Endothelial cell of umbilical vein (primary cell): ENCODE results near the gene IL22RA1. TPM values are rescaled to one million over a fixed set of nuclear protein-coding genes. Genes with fewer than 3 reads are reported as not detected.

ENCODE experiments used
- BruUV-seq: library from RNA; stranded (reverse); fragments of 400-500 nt; replicated peaks from 2 replicates; lab custom pipeline; 2021; lab: Mats Ljungman, UMichigan
- CTCF ChIA-PET: fragments of 300-600, 350-600 bp; sonication (Branson Sonifier 250); formaldehyde crosslinking; loops from one replicate; lab custom pipeline; 2021; ENCODE audit warnings: antibody characterized with exemption, inconsistent platforms; lab: Charles Lee
- POLR2A ChIA-PET: fragments of 300-600, 350-600 bp; sonication (Branson Sonifier 250); formaldehyde crosslinking; loops from one replicate; lab custom pipeline; 2021; ENCODE audit warnings: antibody characterized with exemption, inconsistent platforms; lab: Charles Lee
- DNase-seq: peaks from one replicate; pipeline ENCODE4 v3.0.0-alpha.2; 2011; ENCODE audit warnings: low read depth, low spot score
- FAIRE-seq: peaks from 2 replicates; lab custom pipeline; 2011; peaks lifted over from hg19 to GRCh38; lab: Jason Lieb, UNC
- H2AFZ ChIP-seq: 2 replicates; pipeline ENCODE4 v1.6.0; 2012; ENCODE audit warnings: low read depth, low read length, control low read depth, inconsistent platforms
- H3K27ac ChIP-seq: 2 replicates; pipeline ENCODE4 v1.5.1; 2011; ENCODE audit warnings: low read depth, mild to moderate bottlenecking, control low read depth, low read length, moderate library complexity; ENCODE audit not compliant: insufficient read depth
- H3K27me3 ChIP-seq, 2 experiments: 2 replicates each; pipeline versions ENCODE4 v1.6.0 to v1.6.1; 2011; ENCODE audit warnings: low read length in 2 of 2, mixed read lengths in 1 of 2; ENCODE audit not compliant: control insufficient read depth in 2 of 2, insufficient read depth in 2 of 2
- H3K36me3 ChIP-seq, 2 experiments: 2 replicates in 1 of 2; 3 replicates in 1 of 2; pipeline ENCODE4 v1.5.1; 2011; ENCODE audit warnings: low read length in 2 of 2, mild to moderate bottlenecking in 1 of 2, moderate library complexity in 1 of 2; ENCODE audit not compliant: control insufficient read depth in 2 of 2, insufficient read depth in 2 of 2; ENCODE audit errors: extremely low read depth in 1 of 2
- H3K4me1 ChIP-seq: 3 replicates; pipeline ENCODE4 v1.5.1; 2011; ENCODE audit warnings: mild to moderate bottlenecking, low read length; ENCODE audit not compliant: control insufficient read depth, insufficient read depth; ENCODE audit errors: extremely low read depth
- H3K4me2 ChIP-seq: 2 replicates; pipeline ENCODE4 v1.6.1; 2011; ENCODE audit warnings: low read length, control low read depth, mixed read lengths; ENCODE audit not compliant: insufficient read depth
- H3K4me3 ChIP-seq, 3 experiments: fragments of 200-600 bp in 1 of 3; sonication (generic), shearing (Covaris generic) in 1 of 3; replicated peaks in 1 of 3; 2 replicates each; pipeline ENCODE4 v1.5.1; 2011 to 2016; ENCODE audit warnings: control low read depth in 3 of 3, low read length in 3 of 3, mild to moderate bottlenecking in 2 of 3, inconsistent platforms in 1 of 3, low read depth in 1 of 3, moderate library complexity in 1 of 3; ENCODE audit not compliant: insufficient read depth in 1 of 3
- H3K79me2 ChIP-seq: 2 replicates; pipeline ENCODE4 v1.6.0; 2012; ENCODE audit warnings: low read length, inconsistent platforms; ENCODE audit not compliant: control insufficient read depth, insufficient read depth
- H3K9ac ChIP-seq: replicated peaks from 2 replicates; pipeline ENCODE3; 2011; ENCODE audit warnings: low read length, control low read depth; ENCODE audit not compliant: insufficient read depth; ENCODE audit errors: extremely low read depth
- H3K9me1 ChIP-seq: replicated peaks from 3 replicates; pipeline ENCODE4 v1.6.0; 2011; ENCODE audit warnings: mild to moderate bottlenecking, low read length; ENCODE audit not compliant: control insufficient read depth, insufficient read depth; ENCODE audit errors: extremely low read depth
- H3K9me3 ChIP-seq: replicated peaks from 2 replicates; pipeline ENCODE4 v1.5.1; 2012; ENCODE audit warnings: low read length, inconsistent platforms; ENCODE audit not compliant: control insufficient read depth, insufficient read depth
- H4K20me1 ChIP-seq: replicated peaks from 2 replicates; pipeline ENCODE3; 2011; ENCODE audit warnings: mild to moderate bottlenecking, low read length; ENCODE audit not compliant: control insufficient read depth, insufficient read depth; ENCODE audit errors: extremely low read depth
- EZH2 ChIP-seq: IDR thresholded peaks from 2 replicates; pipeline ENCODE4 v1.6.1; 2012; ENCODE audit warnings: borderline replicate concordance, low read depth, mild to moderate bottlenecking, moderate library complexity, low read length, inconsistent platforms; ENCODE audit not compliant: severe bottlenecking
- FOS ChIP-seq: IDR thresholded peaks from 2 replicates; pipeline ENCODE4 v1.6.1; 2011; ENCODE audit warnings: mild to moderate bottlenecking, low read length, moderate library complexity, borderline replicate concordance; ENCODE audit not compliant: insufficient read depth
- GATA2 ChIP-seq: IDR thresholded peaks from 2 replicates; pipeline ENCODE4 v1.7.0; 2011; ENCODE audit warnings: low read depth, mild to moderate bottlenecking, moderate library complexity, mixed read lengths, low read length; ENCODE audit not compliant: insufficient read length, insufficient read depth
- JUN ChIP-seq: IDR thresholded peaks from 2 replicates; pipeline ENCODE4 v1.6.1; 2011; ENCODE audit warnings: borderline replicate concordance, low read depth; ENCODE audit not compliant: insufficient read length, insufficient read depth
- POLR2A ChIP-seq: IDR thresholded peaks from 2 replicates; pipeline ENCODE4 v1.6.1; 2012; ENCODE audit warnings: low read depth, mild to moderate bottlenecking, control low read depth, low read length
- POLR2AphosphoS5 ChIP-seq: IDR thresholded peaks from 2 replicates; pipeline ENCODE4 v1.6.1; 2012; ENCODE audit warnings: low read depth, mild to moderate bottlenecking, control low read depth, low read length, moderate library complexity; ENCODE audit not compliant: insufficient read depth
- dilution Hi-C: fragments of 300-500 bp; cut with MboI; formaldehyde crosslinking; loops from one replicate; pipeline ENCODE4 v1.15.0; 2019; ENCODE audit warnings: low sequenced_read_pairs; ENCODE audit not compliant: extremely low pct_ligation_motif_present
- intact Hi-C: fragments of 100-400 bp; cut with micrococcal nuclease; formaldehyde crosslinking; loops from one replicate; pipeline ENCODE4 v1.10.0; 2022
- polyA plus RNA-seq, 4 experiments: library from polyadenylated mRNA; depleted of rRNA in 3 of 4; stranded (reverse) in 3 of 4; unstranded in 1 of 4; fragments of >200 nt; gene quantifications; 2 replicates each; pipeline versions ENCODE4 v1.2.1 to v1.2.3, GENCODE V29; 2011 to 2012; ENCODE audit warnings: missing spikeins in 1 of 4
- total RNA-seq: library from RNA; stranded (reverse); gene quantifications from 2 replicates; pipeline ENCODE4 v1.2.3, GENCODE V29; 2021

The IL22RA1 gene
- total and polyA plus RNA-seq, 2 donors (not counting 3 experiments of a cell fraction or from before 2014, with no cell fraction given), result not detected

DNA sequence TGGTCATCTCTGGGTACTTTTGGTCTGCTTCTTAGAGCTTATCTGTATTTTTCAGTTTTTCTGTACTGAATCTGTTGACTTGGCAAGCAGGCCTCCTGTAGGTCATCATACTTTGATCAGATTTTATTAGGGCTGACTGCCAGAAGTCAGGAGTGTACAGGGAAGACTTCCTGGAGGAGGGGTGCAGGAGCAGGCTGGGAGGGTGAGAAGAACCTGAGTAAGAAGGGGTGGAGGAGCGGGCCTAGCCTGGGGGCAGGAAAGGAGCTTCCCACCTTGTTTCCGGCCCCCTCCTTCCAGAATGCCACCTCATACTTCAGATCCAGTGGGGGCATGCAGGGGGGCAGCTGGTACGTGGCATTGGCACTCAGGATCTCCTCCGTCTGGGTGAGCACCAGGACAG lies 18.3 kb upstream of the IL22RA1 start:
- TF ChIP-seq POLR2A, result no peak
- Histone ChIP-seq H3K4me3 (no peak overlapping the region), H3K9me1 (no peaks in the 10 kb centered on the region), H4K20me1 (no peaks in the 10 kb centered on the region), H3K9ac (no peak overlapping the region), H3K79me2 (no peaks in the 10 kb centered on the region), H3K36me3 (no peaks in the 10 kb centered on the region), H3K9me3 (no peaks in the 10 kb centered on the region), H3K27ac (no peak overlapping the region), H2AFZ (no peak overlapping the region), H3K27me3 (peaks cover 2 to 3% of the 10 kb centered on the region in 2 experiments), H3K4me1 (no peaks in the 10 kb centered on the region), H3K4me2 (no peak overlapping the region)
- DNase-seq (no peak), FAIRE-seq (no peak)
- POLR2A ChIA-PET, result no interaction called here
- intact Hi-C loops, result no loop called here
- CTCF ChIA-PET, result interaction anchor here (1.1 to 2.0 kb wide), 2 partner anchors 9 to 11 kb away, joined by 3 to 17 read pairs; no protein-coding TSS in a partner anchor
- dilution Hi-C loops, result no loop called here
- BruUV-seq, result no TSS peak

DNA sequence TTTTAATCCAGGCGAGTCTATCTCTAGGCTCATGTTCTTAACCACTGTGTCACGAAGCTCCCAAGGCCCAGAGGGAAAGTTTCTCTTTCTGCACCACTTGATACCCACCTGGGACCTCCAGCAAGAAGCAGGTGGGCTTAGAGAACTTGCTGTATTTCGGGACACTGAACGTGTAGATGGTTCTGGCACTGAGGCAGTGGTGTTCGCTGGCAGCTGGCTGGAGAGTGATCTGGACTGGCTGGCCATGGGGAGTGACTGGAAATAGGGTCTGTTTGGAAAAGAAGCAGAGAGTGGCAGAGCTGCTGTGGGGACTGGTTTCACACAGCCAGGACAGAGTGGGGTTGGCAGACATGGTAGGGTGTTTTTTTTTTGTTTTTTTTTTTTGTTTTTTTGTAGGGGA lies 16.4 kb upstream of the IL22RA1 start:
- no peak overlapping the region for H3K9ac ChIP-seq
- CTCF ChIA-PET, result interaction anchor here (0.8 to 1.9 kb wide), 2 partner anchors 9 to 232 kb away, joined by 3 to 20 read pairs; no protein-coding TSS in a partner anchor
- no peaks in the 10 kb centered on the region for H3K36me3 ChIP-seq
- H3K4me2 ChIP-seq, result no peak overlapping the region
- no peaks in the 10 kb centered on the region for H3K4me1 ChIP-seq
- H3K79me2 ChIP-seq, result no peaks in the 10 kb centered on the region
- POLR2A ChIA-PET, result no interaction called here
- DNase-seq (no peak), FAIRE-seq (no peak)
- no peak for TF ChIP-seq GATA2
- TF ChIP-seq JUN, result no peak
- no peak for TF ChIP-seq EZH2
- TF ChIP-seq POLR2AphosphoS5, result no peak
- no peak for TF ChIP-seq FOS
- no peak for TF ChIP-seq POLR2A
- no peaks in the 10 kb centered on the region for H3K27me3 ChIP-seq
- no peak overlapping the region for H2AFZ ChIP-seq
- no peak overlapping the region for H3K27ac ChIP-seq
- H4K20me1 ChIP-seq, result no peaks in the 10 kb centered on the region
- H3K9me1 ChIP-seq, result no peaks in the 10 kb centered on the region
- BruUV-seq, result no TSS peak
- dilution Hi-C loops (no loop called here), intact Hi-C loops (no loop called here)
- no peak overlapping the region for H3K4me3 ChIP-seq
- no peaks in the 10 kb centered on the region for H3K9me3 ChIP-seq
